HCT116 (cell line): ENCODE results near the gene SAMHD1. TPM values are rescaled to one million over a fixed set of nuclear protein-coding genes. Genes with fewer than 3 reads are reported as not detected.
A peak's percentile ranks its signal among the peaks of the same experiment; 100 is the strongest.

ENCODE experiments used
- ATAC-seq: fragments of 200-7000 bp; cut with Tn5 transposase; 2 replicates; pipeline ENCODE4 v1.9.1; 2020; ENCODE audit warnings: mild to moderate bottlenecking, moderate library complexity
- BruUV-seq: library from RNA; stranded (reverse); fragments of 400-500 nt; replicated peaks from 2 replicates; lab custom pipeline; 2021; lab: Mats Ljungman, UMichigan
- CTCF ChIA-PET: fragments of 300-600 bp; sonication (Branson Sonifier 250); formaldehyde crosslinking; loops from one replicate; lab custom pipeline; 2021; ENCODE audit warnings: antibody characterized with exemption; lab: Charles Lee
- POLR2A ChIA-PET: fragments of 300-600, 350-600 bp; sonication (Branson Sonifier 250); formaldehyde crosslinking; loops from one replicate; lab custom pipeline; 2021; ENCODE audit warnings: antibody characterized with exemption; lab: Charles Lee
- RAD21 ChIA-PET, 2 experiments: fragments of 300-600 bp; sonication (Branson Sonifier 250); formaldehyde crosslinking; loops; one replicate each; lab custom pipeline; 2023; ENCODE audit warnings: low total read pairs in 2 of 2; ENCODE audit not compliant: uncharacterized antibody in 2 of 2, unreplicated experiment in 2 of 2, low non-redundant PET in 1 of 2; lab: Charles Lee
- DNase-seq: peaks from one replicate; pipeline ENCODE4 v3.0.0-alpha.2; 2010; ENCODE audit warnings: low read depth, low spot score
- H2AFZ ChIP-seq: fragments of 200-600 bp; shearing (Covaris generic), sonication (generic); 2 replicates; pipeline ENCODE4 v1.6.1; 2017; ENCODE audit warnings: low read depth, mixed run types, mixed read lengths, antibody characterized with exemption, low read length; ENCODE audit not compliant: poor library complexity, severe bottlenecking
- H3K27ac ChIP-seq: 2 replicates; pipeline ENCODE4 v1.5.1; 2012; ENCODE audit warnings: low read depth, low read length
- H3K27me3 ChIP-seq: fragments of 200-600 bp; sonication (generic); 2 replicates; pipeline ENCODE4 v1.6.1; 2016; ENCODE audit warnings: mixed run types, low read length, mixed read lengths; ENCODE audit not compliant: insufficient read depth
- H3K36me3 ChIP-seq, 2 experiments: fragments of 200-500 bp in 1 of 2; fragments of 200-600 bp in 1 of 2; sonication (Bioruptor generic) in 1 of 2; sonication (generic) in 1 of 2; 2 replicates each; pipeline versions ENCODE4 v1.5.1 to v1.6.1; 2014 to 2016; ENCODE audit warnings: low read length in 2 of 2, inconsistent platforms in 1 of 2, mixed read lengths in 1 of 2, mixed run types in 1 of 2; ENCODE audit not compliant: insufficient read depth in 2 of 2, control insufficient read depth in 1 of 2
- H3K4me1 ChIP-seq, 2 experiments: fragments of 200-600 bp in 1 of 2; sonication (generic) in 1 of 2; 2 replicates each; pipeline versions ENCODE4 v1.5.1 to v1.6.1; 2012 to 2017; ENCODE audit warnings: low read length in 2 of 2, inconsistent platforms in 1 of 2, mild to moderate bottlenecking in 1 of 2, mixed read lengths in 1 of 2, mixed run types in 1 of 2, moderate library complexity in 1 of 2; ENCODE audit not compliant: insufficient read depth in 2 of 2, control insufficient read depth in 1 of 2
- H3K4me2 ChIP-seq: fragments of 200-600 bp; sonication (generic); 2 replicates; pipeline ENCODE4 v1.6.1; 2017; ENCODE audit warnings: mixed run types, low read length, mixed read lengths
- H3K4me3 ChIP-seq, 2 experiments: fragments of 200-600 bp in 1 of 2; sonication (generic) in 1 of 2; replicated peaks in 1 of 2; 2 replicates each; pipeline ENCODE4 v1.5.1; 2011 to 2016; ENCODE audit warnings: low read length in 2 of 2, control low read depth in 1 of 2, low read depth in 1 of 2, mild to moderate bottlenecking in 1 of 2, mixed read lengths in 1 of 2, mixed run types in 1 of 2
- H3K79me2 ChIP-seq: fragments of 200-600 bp; sonication (generic); 2 replicates; pipeline ENCODE4 v1.6.1; 2017; ENCODE audit warnings: mild to moderate bottlenecking, mixed run types, low read length, moderate library complexity, mixed read lengths; ENCODE audit not compliant: insufficient read depth
- H3K9ac ChIP-seq: fragments of 200-600 bp; sonication (generic); 2 replicates; pipeline ENCODE4 v1.6.1; 2016; ENCODE audit warnings: low read length, mixed read lengths
- H3K9me2 ChIP-seq: fragments of 200-600 bp; sonication (generic), shearing (Covaris generic); 2 replicates; pipeline ENCODE4 v1.6.1; 2017; ENCODE audit warnings: mixed run types, mild to moderate bottlenecking, moderate library complexity; ENCODE audit not compliant: insufficient read depth
- H3K9me3 ChIP-seq, 2 experiments: fragments of 200-500 bp in 1 of 2; fragments of 200-600 bp in 1 of 2; sonication (Bioruptor generic) in 1 of 2; sonication (generic) in 1 of 2; 2 replicates each; pipeline ENCODE4 v1.6.1; 2014 to 2017; ENCODE audit warnings: low read length in 2 of 2, mixed read lengths in 2 of 2, inconsistent platforms in 1 of 2, low read depth in 1 of 2, mild to moderate bottlenecking in 1 of 2, mixed run types in 1 of 2, moderate library complexity in 1 of 2; ENCODE audit not compliant: control insufficient read depth in 1 of 2, insufficient read depth in 1 of 2
- H4K20me1 ChIP-seq: fragments of 200-600 bp; sonication (generic), shearing (Covaris generic); 2 replicates; pipeline ENCODE4 v1.6.1; 2017; ENCODE audit warnings: mixed run types, mild to moderate bottlenecking, moderate library complexity; ENCODE audit not compliant: insufficient read depth
- ATF3 ChIP-seq: IDR thresholded peaks from 2 replicates; pipeline ENCODE4 v1.6.1; 2012
- CBX3 ChIP-seq: IDR thresholded peaks from 2 replicates; pipeline ENCODE4 v1.6.1; 2012; ENCODE audit warnings: low read depth
- CTCF ChIP-seq, 3 experiments: fragments of 200-600 bp in 1 of 3; sonication (generic) in 1 of 3; IDR thresholded peaks in 2 of 3; conservative IDR thresholded peaks in 1 of 3; 2 replicates each; pipeline ENCODE4 v1.5.1; 2012 to 2017; ENCODE audit warnings: low read depth in 2 of 3, low read length in 2 of 3, antibody characterized with exemption in 1 of 3, borderline replicate concordance in 1 of 3, control low read depth in 1 of 3, mild to moderate bottlenecking in 1 of 3, mixed read lengths in 1 of 3, mixed run types in 1 of 3, moderate library complexity in 1 of 3; ENCODE audit not compliant: insufficient read depth in 1 of 3
- EGR1 ChIP-seq: IDR thresholded peaks from 2 replicates; pipeline ENCODE4 v1.6.1; 2012; ENCODE audit warnings: low read depth
- ELF1 ChIP-seq: IDR thresholded peaks from 2 replicates; pipeline ENCODE4 v1.6.1; 2012; ENCODE audit warnings: low read depth, borderline replicate concordance
- EZH2phosphoT487 ChIP-seq: fragments of 200-600 bp; IDR thresholded peaks from 2 replicates; pipeline ENCODE4 v1.6.1; 2018; ENCODE audit warnings: antibody characterized with exemption, borderline replicate concordance
- FOSL1 ChIP-seq: IDR thresholded peaks from 2 replicates; pipeline ENCODE4 v1.6.1; 2012; ENCODE audit warnings: low read depth
- JUND ChIP-seq: IDR thresholded peaks from 2 replicates; pipeline ENCODE4 v1.6.1; 2012
- MAX ChIP-seq: IDR thresholded peaks from 2 replicates; pipeline ENCODE4 v1.6.1; 2012
- POLR2A ChIP-seq: IDR thresholded peaks from 2 replicates; pipeline ENCODE4 v1.7.0; 2011; ENCODE audit warnings: borderline replicate concordance; ENCODE audit not compliant: insufficient read depth, insufficient read length; ENCODE audit errors: extremely low read depth
- RAD21 ChIP-seq: IDR thresholded peaks from 2 replicates; pipeline ENCODE4 v1.6.1; 2012; ENCODE audit warnings: low read depth, mild to moderate bottlenecking
- REST ChIP-seq: IDR thresholded peaks from 2 replicates; pipeline ENCODE4 v1.6.1; 2012; ENCODE audit warnings: low read depth
- SIN3A ChIP-seq: IDR thresholded peaks from 2 replicates; pipeline ENCODE4 v1.6.1; 2012; ENCODE audit warnings: low read depth
- SP1 ChIP-seq: IDR thresholded peaks from 2 replicates; pipeline ENCODE4 v1.6.1; 2012; ENCODE audit warnings: low read depth
- TCF7L2 ChIP-seq: IDR thresholded peaks from 2 replicates; pipeline ENCODE4 v1.7.0; 2011; ENCODE audit warnings: borderline replicate concordance, inconsistent platforms; ENCODE audit not compliant: insufficient read depth, insufficient read length; ENCODE audit errors: extremely low read depth
- ZFX ChIP-seq: fragments of 450-650 bp; IDR thresholded peaks from 2 replicates; pipeline ENCODE4 v1.6.1; 2017
- ZNF274 ChIP-seq: fragments of 200-500 bp; sonication (Bioruptor generic); IDR thresholded peaks from 2 replicates; pipeline ENCODE4 v1.6.1; 2014; ENCODE audit warnings: mild to moderate bottlenecking, low read depth, low read length, inconsistent platforms
- intact Hi-C: fragments of 100-400 bp; cut with micrococcal nuclease; formaldehyde crosslinking; loops from 2 replicates; pipeline ENCODE4 v1.10.0; 2022
- total RNA-seq: library from RNA; stranded (reverse); gene quantifications from one replicate; pipeline ENCODE4 v1.2.1, GENCODE V29; 2021; ENCODE audit not compliant: unreplicated experiment

SAMHD1 gene
- total RNA-seq, 1 experiment from 2014 or later = 21.4 TPM

GRCh38 chr20:36929691-36930090 lies 21.8 kb downstream of the SAMHD1 start:
- no peaks in the 10 kb centered on the region for H4K20me1 ChIP-seq
- no peaks in the 10 kb centered on the region for H3K27me3 ChIP-seq
- ChIA-PET CTCF (no interaction called here), RAD21 (no interaction called here), POLR2A (no interaction called here)
- H2AFZ ChIP-seq = no peak overlapping the region
- H3K36me3 ChIP-seq = no peaks in the 10 kb centered on the region
- TF ChIP-seq RAD21 (no peak), ATF3 (no peak), ZFX (no peak)
- H3K27ac ChIP-seq = no peak overlapping the region
- no peak overlapping the region for H3K9ac ChIP-seq
- BruUV-seq = no TSS peak
- peak overlapping the region; percentile 48; the same call in 1 of the 2 replicates for H3K4me2 ChIP-seq
- peaks cover 0 to 10% of the 10 kb centered on the region in 2 experiments; a peak in 2 of 4 replicates for H3K4me1 ChIP-seq
- no peaks in the 10 kb centered on the region for H3K9me3 ChIP-seq
- no peaks in the 10 kb centered on the region for H3K79me2 ChIP-seq
- H3K4me3 ChIP-seq = no peak overlapping the region
- intact Hi-C loops = no loop called here
- ATAC-seq (no peak), DNase-seq (no peak)
- no peaks in the 10 kb centered on the region for H3K9me2 ChIP-seq

- BruUV-seq = no TSS peak
- Histone ChIP-seq H3K4me3 (no peak overlapping the region; a peak in 1 of 4 replicates), H3K4me2 (peak overlapping the region; percentile 48), H3K4me1 (peaks cover 0 to 10% of the 10 kb centered on the region in 2 experiments; a peak in 2 of 4 replicates), H3K9me3 (no peaks in the 10 kb centered on the region), H3K27ac (no peak overlapping the region), H4K20me1 (no peaks in the 10 kb centered on the region), H3K79me2 (no peaks in the 10 kb centered on the region), H3K9ac (no peak overlapping the region), H3K9me2 (no peaks in the 10 kb centered on the region), H2AFZ (no peak overlapping the region), H3K36me3 (no peaks in the 10 kb centered on the region), H3K27me3 (no peaks in the 10 kb centered on the region)
- POLR2A ChIA-PET = no interaction called here
- RAD21 ChIA-PET = no interaction called here
- ATAC-seq = no peak
- no peak for TF ChIP-seq CBX3
- no peak for TF ChIP-seq SP1
- TF ChIP-seq FOSL1 = no peak
- TF ChIP-seq EZH2phosphoT487 = no peak
- no peak for TF ChIP-seq EGR1
- TF ChIP-seq SIN3A = no peak
- TF ChIP-seq TCF7L2 = no peak
- TF ChIP-seq ATF3 = no peak
- no peak for TF ChIP-seq POLR2A
- TF ChIP-seq ELF1 = no peak
- TF ChIP-seq CTCF (IDR thresholded peaks at IDR 0.05 in 2 of 3, conservative IDR thresholded peaks at IDR 0.05 in 1 of 3; ENCODE audit: borderline replicate concordance in 1 of 3, insufficient read depth in 1 of 3, low read depth in 2 of 3, low read length in 2 of 3) = no peak
- no peak for TF ChIP-seq JUND
- no peak for TF ChIP-seq ZNF274
- no peak for TF ChIP-seq MAX
- no peak for TF ChIP-seq REST
- intact Hi-C loops = no loop called here
- CTCF ChIA-PET = no interaction called here
- no peak for DNase-seq
Observed at GRCh38 chr20:36929290-36929689, 22.2 kb downstream of the SAMHD1 start.
